Psoas muscle (tissue), 8 donors: ENCODE results near the gene OR6B2. TPM values are rescaled to one million over a fixed set of nuclear protein-coding genes. Genes with fewer than 3 reads are reported as not detected.

ENCODE experiments used
- ATAC-seq, 4 donors: fragments of 200-7000 bp; cut with Tn5 transposase; one replicate each; pipeline ENCODE4 v1.9.1; 2020; ENCODE audit warnings: moderate library complexity in 3 of 4, mild to moderate bottlenecking in 2 of 4
- DNase-seq, 2 donors: peaks; one replicate each; pipeline ENCODE4 v3.0.0-alpha.2; 2020
- H3K27ac ChIP-seq: fragments of 200-600 bp; one replicate; pipeline ENCODE4 v1.8.0; 2022
- H3K27me3 ChIP-seq, 3 donors: fragments of 200-600 bp in 1 of 3; one replicate each; pipeline versions ENCODE4 v1.6.1 to v1.8.0; 2013 to 2022; ENCODE audit warnings: low read length in 2 of 3, mild to moderate bottlenecking in 2 of 3, moderate library complexity in 1 of 3; ENCODE audit not compliant: insufficient read depth in 3 of 3
- H3K36me3 ChIP-seq, 2 donors: fragments of 200-600 bp in 1 of 2; one replicate each; pipeline versions ENCODE4 v1.6.1 to v1.8.0; 2013 to 2022; ENCODE audit warnings: low read depth in 1 of 2, mild to moderate bottlenecking in 1 of 2, moderate library complexity in 1 of 2; ENCODE audit not compliant: insufficient read depth in 1 of 2
- H3K4me1 ChIP-seq: fragments of 200-600 bp; one replicate; pipeline ENCODE4 v1.8.0; 2022
- H3K4me3 ChIP-seq: fragments of 200-600 bp; one replicate; pipeline ENCODE4 v1.8.0; 2022; ENCODE audit warnings: mild to moderate bottlenecking
- H3K9me3 ChIP-seq: fragments of 200-600 bp; one replicate; pipeline ENCODE4 v1.8.0; 2022
- CTCF ChIP-seq: fragments of 200-600 bp; IDR thresholded peaks from one replicate; pipeline ENCODE4 v1.8.0; 2022; ENCODE audit warnings: antibody characterized with exemption
- WGBS, 3 donors: extraction: QIAGEN DNeasy Blood & Tissue Kit; methylation state at CpG; one replicate each; pipeline versions ENCODE4 v1.1.6 to v1.1.7; 2013; 5-methylcytosine and 5-hydroxymethylcytosine counted together
- intact Hi-C, 2 donors: fragments of 100-400 bp; cut with DNase I; formaldehyde crosslinking; loops; one replicate each; pipeline versions ENCODE4 v1.11.0 to v1.14.2; 2022
- polyA plus RNA-seq, 3 donors: library from polyadenylated mRNA; stranded (reverse); fragments of 200-250 nt; gene quantifications; one replicate each; pipeline ENCODE4 v1.2.3, GENCODE V29; 2013
- total RNA-seq, 4 donors: library from RNA; stranded (reverse); fragmentation: NEBNext Ultra II Directional in 2 of 4; extraction: Animal tissue kit (Norgen Biotek cat#: 25700) in 2 of 4; gene quantifications; one replicate each; pipeline versions ENCODE4 v1.2.1 to v1.2.4, GENCODE V29; 2021 to 2023
- donor health status: healthy with polysubstance abuse.
- donor health status: DM: no; HTN: no; CAD: no; lungs with moderate emphysema.
- donor health status: Bipolar disorder and iron deficiency.
- donor health status: healthy.
- donor health status: DM: yes; HTN: yes; CAD: no.
- donor health status: DM: no; HTN: no; CAD: no.
- donor health status: DM: no; HTN: no; CAD: no.
- donor health status: DM: yes; HTN: yes; CAD: no.

OR6B2 gene
- total and polyA plus RNA-seq, 7 donors = not detected

- Histone ChIP-seq H3K4me3 (no peak overlapping the region), H3K36me3 (no peaks in the 10 kb centered on the region), H3K27ac (no peak overlapping the region), H3K4me1 (no peaks in the 10 kb centered on the region), H3K27me3 (peaks cover 2 to 16% (median 2%) of the 10 kb centered on the region in 3 donors), H3K9me3 (no peaks in the 10 kb centered on the region)
- intact Hi-C loops = loop anchor here (1.0 to 2.0 kb wide), 2 partner anchors 82 to 84 kb away; no protein-coding TSS in a partner anchor
- peak; percentile 67 to 81 (median 72) for ATAC-seq
- 41 to 47% (median 43%) methylated on average over 4 of the region's 4 CpGs for WGBS, 3 donors
- DNase-seq = no peak
- TF ChIP-seq CTCF = peak; percentile 76
These were observed 30.9 kb upstream of the OR6B2 start for GRCh38 chr2:240060977-240061591.

- no peaks in the 10 kb centered on the region for H3K36me3 ChIP-seq
- 63 to 82% (median 70%) methylated on average over 11 of the region's 11 CpGs for WGBS, 3 donors
- no peaks in the 10 kb centered on the region for H3K4me1 ChIP-seq
- no peak for ATAC-seq
- no peak for TF ChIP-seq CTCF
- intact Hi-C loops = no loop called here
- no peak overlapping the region for H3K4me3 ChIP-seq
- peaks cover 0 to 46% (median 10%) of the 10 kb centered on the region in 3 donors for H3K27me3 ChIP-seq
- no peak overlapping the region for H3K27ac ChIP-seq
- H3K9me3 ChIP-seq = no peaks in the 10 kb centered on the region
- no peak for DNase-seq
These were observed 26.4 kb upstream of the OR6B2 start for GRCh38 chr2:240056678-240057077.

- intact Hi-C loops = no loop called here
- peaks cover 0 to 52% (median 10%) of the 10 kb centered on the region in 3 donors for H3K27me3 ChIP-seq
- no peak overlapping the region for H3K27ac ChIP-seq
- no peaks in the 10 kb centered on the region for H3K9me3 ChIP-seq
- WGBS, 3 donors = 34 to 42% (median 39%) methylated on average over 13 of the region's 13 CpGs
- no peak for DNase-seq
- TF ChIP-seq CTCF = no peak
- H3K4me3 ChIP-seq = no peak overlapping the region
- no peak for ATAC-seq
- no peaks in the 10 kb centered on the region for H3K36me3 ChIP-seq
- no peaks in the 10 kb centered on the region for H3K4me1 ChIP-seq
These were observed 25.1 kb upstream of the OR6B2 start for GRCh38 chr2:240055177-240055917.

GRCh38 chr2:240053173-240054155 is 23.2 kb upstream of the OR6B2 start, which contains the start of gene OR6B3:
Gene OR6B3 (minus strand): TSS chr2:240053521.
- H3K9me3 ChIP-seq = no peaks in the 10 kb centered on the region
- H3K4me1 ChIP-seq = no peaks in the 10 kb centered on the region
- peaks cover 0 to 60% (median 10%) of the 10 kb centered on the region in 3 donors for H3K27me3 ChIP-seq
- no peak within 1 kb of the TSS for H3K27ac ChIP-seq
- WGBS, 3 donors = 48 to 50% (median 50%) methylated on average over 28 of the region's 28 CpGs
- TF ChIP-seq CTCF = no peak
- ATAC-seq (no peak), DNase-seq (no peak)
- H3K36me3 ChIP-seq = no peaks in the 10 kb centered on the region
- no peak within 1 kb of the TSS for H3K4me3 ChIP-seq
- intact Hi-C loops = no loop called here
